ENCODE results near the gene CTXN3.

GRCh38 chr5:127665641-127666040, 16.8 kb downstream of the CTXN3 start:
- TF ChIP-seq, protein P1, sequence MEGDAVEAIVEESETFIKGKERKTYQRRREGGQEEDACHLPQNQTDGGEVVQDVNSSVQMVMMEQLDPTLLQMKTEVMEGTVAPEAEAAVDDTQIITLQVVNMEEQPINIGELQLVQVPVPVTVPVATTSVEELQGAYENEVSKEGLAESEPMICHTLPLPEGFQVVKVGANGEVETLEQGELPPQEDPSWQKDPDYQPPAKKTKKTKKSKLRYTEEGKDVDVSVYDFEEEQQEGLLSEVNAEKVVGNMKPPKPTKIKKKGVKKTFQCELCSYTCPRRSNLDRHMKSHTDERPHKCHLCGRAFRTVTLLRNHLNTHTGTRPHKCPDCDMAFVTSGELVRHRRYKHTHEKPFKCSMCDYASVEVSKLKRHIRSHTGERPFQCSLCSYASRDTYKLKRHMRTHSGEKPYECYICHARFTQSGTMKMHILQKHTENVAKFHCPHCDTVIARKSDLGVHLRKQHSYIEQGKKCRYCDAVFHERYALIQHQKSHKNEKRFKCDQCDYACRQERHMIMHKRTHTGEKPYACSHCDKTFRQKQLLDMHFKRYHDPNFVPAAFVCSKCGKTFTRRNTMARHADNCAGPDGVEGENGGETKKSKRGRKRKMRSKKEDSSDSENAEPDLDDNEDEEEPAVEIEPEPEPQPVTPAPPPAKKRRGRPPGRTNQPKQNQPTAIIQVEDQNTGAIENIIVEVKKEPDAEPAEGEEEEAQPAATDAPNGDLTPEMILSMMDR (IDR thresholded peaks at IDR 0.05) = no peak
- TF ChIP-seq POLR2A (IDR thresholded peaks at IDR 0.05) = no peak

Measured in prostate gland (tissue), 2 donors.